Measurements from ENCODE around the gene IFNL2.
"Not testable (repeated sequence)": the region's sequence is repeated elsewhere in the genome, so short reads cannot be mapped to it uniquely, and the experiment has no call there.

Gene IFNL2

GRCh38 chr19:39268085-39268484, at the start of gene IFNL2:
TSS of gene IFNL2 (plus strand) at chr19:39268396. CDS start at chr19:39268569, 173 bp downstream.
- DNase-seq = not testable (repeated sequence)

DNA sequence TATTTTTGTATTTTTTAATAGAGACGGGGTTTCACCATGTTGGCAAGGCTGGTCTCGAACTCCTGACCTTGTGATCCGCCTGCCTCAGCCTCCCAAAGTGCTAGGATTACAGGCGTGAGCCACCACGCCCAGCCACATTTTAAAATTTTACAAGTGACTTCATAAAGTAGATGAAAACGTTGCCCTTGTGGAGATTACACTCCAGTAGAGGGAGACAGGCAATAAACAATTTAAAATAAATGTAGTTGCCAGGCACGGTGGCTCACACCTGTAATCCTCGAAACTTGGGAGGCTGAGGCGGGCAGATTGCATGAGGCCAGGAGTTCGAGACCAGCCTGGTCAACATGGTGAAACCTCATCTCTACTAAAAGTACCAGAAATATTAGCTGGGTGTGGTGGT, 49.1 kb upstream of the IFNL2 start:
- not testable (repeated sequence) for DNase-seq

DNA sequence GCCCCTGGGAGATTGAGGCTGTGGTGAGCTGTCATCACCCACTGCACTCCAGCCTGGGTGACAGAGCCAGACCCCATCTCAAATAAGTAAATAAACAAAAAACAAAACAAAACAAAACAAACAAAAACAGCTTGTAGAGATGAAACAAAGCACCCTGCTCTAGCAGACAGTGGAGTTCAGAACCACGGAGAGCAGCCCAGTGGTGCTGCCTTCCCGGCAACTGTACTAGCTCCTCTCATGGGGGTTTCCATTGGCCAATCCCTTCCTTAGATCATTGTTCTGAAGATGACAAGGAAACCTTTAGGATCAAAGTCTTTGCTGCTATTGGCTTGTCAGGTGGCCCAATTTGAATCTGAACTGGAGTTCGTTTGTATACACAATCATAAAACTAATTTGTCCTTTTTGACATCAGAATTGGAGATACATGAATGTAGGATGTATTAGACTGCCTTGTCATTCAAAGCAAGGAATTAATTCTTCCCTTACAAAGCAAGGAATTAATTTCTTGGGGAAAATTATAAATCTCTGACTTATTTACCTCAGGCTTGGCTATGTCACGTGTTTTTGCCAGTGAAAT, 44.4 kb upstream of the IFNL2 start:
- DNase-seq = no peak

DNA sequence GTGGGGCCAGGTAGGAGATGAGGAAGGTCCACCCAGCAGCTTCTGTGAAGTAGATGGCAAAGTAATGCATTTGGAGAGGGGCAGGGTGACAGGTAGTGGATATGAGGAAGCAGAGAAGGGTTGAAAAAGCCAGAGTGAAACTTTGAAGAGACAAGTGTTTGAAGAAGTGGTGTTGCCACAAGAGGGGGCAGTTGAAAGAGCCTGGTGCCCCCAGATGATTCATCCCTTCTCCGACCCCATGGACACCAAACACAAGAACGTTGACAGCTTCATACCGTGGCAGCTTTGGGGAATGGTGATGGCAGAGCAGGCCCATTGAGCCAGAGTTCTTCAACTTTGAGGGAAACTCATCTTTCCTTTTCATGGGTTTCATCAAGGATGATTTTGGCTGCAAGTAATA, 43.3 kb upstream of the IFNL2 start:
- no peak for DNase-seq

DNA sequence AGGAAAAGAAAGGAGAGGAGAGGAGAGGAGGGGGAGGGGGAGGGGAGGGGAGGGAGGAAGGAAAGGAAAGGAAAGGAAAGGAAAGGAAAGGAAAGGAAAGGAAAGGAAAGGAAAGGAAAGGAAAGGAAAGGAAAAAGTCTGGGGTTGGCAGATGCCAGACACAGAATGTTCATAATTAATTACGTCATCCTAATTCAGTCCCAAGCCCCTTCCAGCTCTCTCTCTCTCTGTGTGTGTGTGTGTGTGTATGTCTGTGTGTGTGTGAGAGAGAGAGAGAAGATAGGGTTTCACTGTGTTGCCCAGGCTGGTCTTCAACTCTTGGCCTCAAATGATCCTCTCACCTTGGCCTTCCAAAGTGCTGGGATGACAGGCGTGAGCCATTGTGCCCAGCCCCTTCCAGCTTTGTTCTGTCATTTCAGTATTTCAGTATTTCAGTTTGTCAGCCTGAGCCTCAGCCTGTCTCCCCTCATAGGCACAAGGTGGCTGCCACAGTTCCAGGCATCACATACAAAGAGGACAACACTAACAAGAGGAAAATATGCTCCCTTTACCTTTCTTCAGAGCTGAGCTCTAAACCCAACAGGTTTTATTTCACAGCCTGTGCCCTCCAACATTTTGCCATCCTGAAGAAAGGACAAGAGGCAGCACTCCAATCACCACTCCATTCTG, 38.0 kb upstream of the IFNL2 start:
- no peak for DNase-seq

DNA sequence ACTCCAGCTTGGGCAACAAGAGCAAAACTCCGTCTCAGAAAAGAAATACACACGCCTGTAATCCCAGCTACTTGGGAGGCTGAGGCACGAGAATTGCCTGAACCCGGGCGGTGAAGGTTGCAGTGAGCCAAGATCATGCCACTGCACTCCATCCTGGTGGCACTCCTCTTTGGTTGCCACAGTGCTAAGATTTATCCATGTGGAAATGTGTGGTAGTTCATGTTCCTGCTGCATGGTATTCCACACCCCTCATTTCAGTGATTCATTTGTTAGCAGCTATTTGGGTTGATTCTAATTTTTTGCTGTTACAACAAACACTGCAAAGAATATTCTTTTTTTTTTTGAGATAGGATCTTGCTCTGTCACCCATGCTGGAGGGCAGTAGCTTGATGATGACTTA, 35.5 kb upstream of the IFNL2 start:
- no peak for DNase-seq

- no peak for DNase-seq
Measured at GRCh38 chr19:39236527-39236926, 31.7 kb upstream of the IFNL2 start.

GRCh38 chr19:39237200-39238184, 30.7 kb upstream of the IFNL2 start:
- DNase-seq = no peak

GRCh38 chr19:39238209-39238608, 30.0 kb upstream of the IFNL2 start:
- DNase-seq = no peak

GRCh38 chr19:39238944-39239343, 29.3 kb upstream of the IFNL2 start:
- DNase-seq = no peak

- no peak for DNase-seq
Measured at GRCh38 chr19:39240421-39240820, 27.8 kb upstream of the IFNL2 start.

DNA sequence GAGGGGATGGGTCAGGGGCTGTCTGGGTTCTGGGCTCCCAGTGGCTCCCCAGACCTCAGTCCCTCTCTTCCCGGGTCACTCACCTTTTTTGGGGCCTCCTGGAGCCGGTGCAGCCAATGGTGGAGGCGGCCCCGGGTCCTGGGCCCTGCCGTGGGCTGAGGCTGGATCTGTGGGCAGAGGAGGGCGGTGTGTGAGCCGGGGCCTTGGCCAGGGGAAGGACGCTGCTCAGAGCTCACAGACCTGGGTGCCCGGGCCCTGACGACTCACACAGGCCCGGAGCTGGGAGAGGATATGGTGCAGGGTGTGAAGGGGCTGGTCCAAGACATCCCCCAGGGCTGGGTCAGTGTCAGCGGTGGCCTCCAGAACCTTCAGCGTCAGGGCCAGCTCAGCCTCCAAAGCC, 24.5 kb upstream of the IFNL2 start:
- DNase-seq = not testable (repeated sequence)

DNA sequence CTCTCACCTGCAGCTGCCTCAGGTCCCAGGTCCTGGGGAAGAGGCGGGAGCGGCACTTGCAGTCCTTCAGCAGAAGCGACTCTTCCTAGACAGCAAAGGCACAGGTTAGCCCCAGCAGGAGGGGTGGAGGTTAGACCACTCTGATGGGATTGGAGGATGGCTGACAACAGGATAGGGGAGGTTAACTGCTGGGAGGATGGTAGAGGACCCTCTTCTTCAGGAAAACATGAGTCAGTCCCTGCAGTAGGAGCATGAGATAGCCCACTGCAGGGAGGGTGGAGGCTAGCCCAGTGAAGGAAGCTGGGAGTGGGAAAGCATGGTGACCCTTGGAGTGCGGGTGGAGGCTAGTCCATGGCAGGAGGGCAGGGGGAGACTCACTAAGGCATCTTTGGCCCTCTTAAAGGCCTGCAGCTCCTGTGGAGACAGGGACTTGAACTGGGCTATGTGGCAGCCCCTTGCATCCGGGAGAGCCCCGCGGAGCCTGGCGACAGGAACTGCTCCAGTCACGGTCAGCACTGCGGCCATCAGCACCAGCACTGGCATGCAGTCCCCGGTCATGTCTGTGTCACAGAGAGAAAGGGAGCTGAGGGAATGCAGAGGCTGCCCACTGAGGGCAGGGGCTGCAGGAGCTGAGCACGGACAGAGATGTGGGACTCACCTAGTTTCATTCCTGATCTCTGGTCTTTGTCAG, 23.6 kb upstream of the IFNL2 start, which contains the start of gene IFNL3:
IFNL3 (minus strand) TSS at position 597 of the 691 bp plus-strand sequence; CDS start at position 558, 39 bp downstream.
- not testable (repeated sequence) for DNase-seq

GRCh38 chr19:39245166-39245565, 23.0 kb upstream of the IFNL2 start:
- not testable (repeated sequence) for DNase-seq

DNA sequence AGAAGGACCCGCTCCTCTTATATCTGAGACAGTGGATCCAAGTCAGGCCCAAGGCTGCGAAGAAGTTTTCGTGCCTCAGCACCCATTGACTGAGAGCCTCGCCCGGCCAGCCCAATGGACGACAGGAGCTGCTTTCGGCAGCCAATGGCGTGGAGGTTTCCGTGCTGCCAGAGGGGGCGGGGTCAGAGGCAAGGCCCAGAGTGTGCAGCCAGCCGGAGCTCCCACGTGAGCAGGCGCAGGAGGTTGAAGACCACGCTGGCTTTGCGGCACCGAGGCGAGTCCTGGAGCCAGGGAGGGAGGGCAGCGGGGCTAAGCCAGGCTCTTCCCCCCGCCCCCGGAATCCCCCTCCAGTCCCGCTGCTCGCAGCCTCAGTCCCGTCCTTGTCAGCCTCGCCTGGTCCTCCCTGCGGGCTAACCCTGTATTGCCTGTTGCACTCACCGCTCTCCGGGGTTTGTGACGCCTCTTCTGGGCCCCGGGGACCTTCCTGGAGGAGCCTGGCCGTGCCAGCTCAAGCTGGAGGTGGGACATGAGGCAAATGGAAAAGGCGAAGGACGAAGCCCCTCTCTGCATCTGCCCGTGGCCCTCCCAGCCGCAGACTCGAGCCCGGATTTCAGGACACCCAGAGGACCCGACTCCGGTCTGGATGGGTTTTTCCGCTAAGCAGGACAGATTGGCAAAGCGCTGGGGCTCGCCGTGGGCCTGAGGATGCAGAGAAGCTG, 21.1 kb upstream of the IFNL2 start:
- DNase-seq = no peak

GRCh38 chr19:39247701-39248664, 20.2 kb upstream of the IFNL2 start:
- no peak for DNase-seq

DNA sequence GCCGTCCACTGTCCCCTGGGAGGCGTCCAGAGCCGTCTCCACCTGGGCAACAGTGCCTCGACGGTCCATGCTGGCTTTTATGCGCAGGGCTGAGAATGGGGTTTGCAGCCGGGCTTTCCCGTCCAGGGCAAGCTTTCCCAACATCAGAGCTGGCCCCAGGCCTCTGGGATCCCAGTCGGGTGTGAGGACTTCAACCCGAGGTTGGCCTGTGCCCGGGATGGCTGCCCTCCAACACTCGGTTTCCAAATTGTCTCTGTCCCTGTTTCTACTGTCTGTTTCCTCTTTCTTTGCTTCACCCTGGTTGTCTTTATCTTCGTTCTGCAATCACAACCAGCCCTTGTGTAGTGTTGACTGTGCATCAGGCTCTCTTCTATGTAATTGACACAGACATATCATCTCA, 19.4 kb upstream of the IFNL2 start, which contains the start of gene IFNL4:
IFNL4 (minus strand) TSS at position 51 of the 400 bp plus-strand sequence.
- no peak for DNase-seq

GRCh38 chr19:39251081-39251480, 17.1 kb upstream of the IFNL2 start:
- no peak for DNase-seq

DNA sequence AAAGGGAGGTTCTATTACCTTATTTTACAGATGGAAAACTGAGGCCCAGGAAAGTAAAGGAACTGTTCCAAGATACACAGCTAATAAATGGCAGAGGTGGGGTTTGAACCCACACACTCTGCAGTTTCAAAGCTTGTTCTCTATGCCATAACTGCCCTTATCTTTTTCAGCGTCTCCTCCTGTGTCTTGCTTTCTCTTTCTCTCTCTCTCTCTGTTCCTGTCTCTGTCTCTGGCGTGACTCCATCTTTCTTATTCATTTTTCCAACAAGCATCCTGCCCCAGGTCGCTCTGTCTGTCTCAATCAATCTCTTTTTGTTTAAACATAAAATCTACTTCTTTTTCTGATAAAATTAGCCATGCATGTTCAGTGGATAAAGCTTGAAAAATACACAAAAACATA, 16.4 kb upstream of the IFNL2 start:
- DNase-seq = no peak

GRCh38 chr19:39252458-39252857, 15.7 kb upstream of the IFNL2 start:
- DNase-seq = no peak

Measured in NCI-H446 treated with DMSO at 0.1 percent for 48 hours (cell line).